HG03565 (cell line): ENCODE results near the gene MYO19.
"Not testable (repeated sequence)": the region's sequence is repeated elsewhere in the genome, so short reads cannot be mapped to it uniquely, and the experiment has no call there.

Experiments used
- ATAC-seq: cut with Tn5 transposase; IDR thresholded peaks from one replicate; pipeline ENCODE4 v1.9.1; 2021; ENCODE audit warnings: mild to moderate bottlenecking, moderate library complexity; ENCODE audit not compliant: unreplicated experiment

Gene MYO19

DNA sequence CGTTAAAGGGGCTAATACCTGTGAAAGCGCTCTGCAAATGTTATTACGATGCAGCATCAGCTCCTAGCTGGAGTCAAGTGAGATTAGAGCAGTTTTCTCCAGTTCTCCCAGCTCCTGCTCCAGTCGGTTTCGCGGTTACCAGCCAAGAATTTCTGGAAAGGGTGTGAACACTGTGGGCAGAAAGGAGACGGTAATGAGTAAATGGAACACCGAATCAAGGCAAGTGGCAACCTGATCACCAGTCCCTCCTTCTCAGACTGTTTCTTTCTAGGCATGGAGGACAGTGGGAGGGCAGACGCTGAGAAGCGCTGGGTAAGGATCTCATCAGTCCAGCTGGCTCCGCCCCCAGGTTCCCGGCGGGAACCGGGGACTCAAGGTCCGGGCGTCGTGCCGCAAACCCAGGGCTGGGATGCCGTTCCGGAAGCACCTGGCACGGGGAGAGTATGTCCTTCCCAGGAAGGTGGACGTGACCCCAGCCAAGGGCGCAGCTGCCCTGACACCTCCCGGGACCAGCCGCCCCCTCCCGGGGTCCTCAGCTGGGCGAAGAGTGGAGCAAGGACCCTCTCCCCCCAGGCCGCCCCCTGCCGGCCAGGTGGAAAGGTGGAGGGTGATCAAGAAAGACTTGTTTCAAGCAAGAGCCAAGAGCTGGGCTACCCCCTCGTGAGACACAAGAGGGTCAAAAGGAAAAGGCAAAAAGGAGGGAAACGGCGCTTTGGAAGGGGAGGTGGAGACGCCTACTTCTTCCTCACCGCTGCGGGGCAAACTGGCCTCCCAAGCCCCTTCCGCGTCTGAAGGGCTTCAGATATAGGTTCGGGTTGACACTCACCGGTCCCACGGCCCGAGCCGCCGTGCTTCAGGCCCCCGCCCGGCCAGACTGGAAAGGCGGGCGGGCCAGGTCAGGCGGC lies 481 bp downstream of the MYO19 start:
- ATAC-seq, result no peak

- no peak for ATAC-seq
Measured at GRCh38 chr17:36532435-36532975, 2.2 kb downstream of the MYO19 start.

DNA sequence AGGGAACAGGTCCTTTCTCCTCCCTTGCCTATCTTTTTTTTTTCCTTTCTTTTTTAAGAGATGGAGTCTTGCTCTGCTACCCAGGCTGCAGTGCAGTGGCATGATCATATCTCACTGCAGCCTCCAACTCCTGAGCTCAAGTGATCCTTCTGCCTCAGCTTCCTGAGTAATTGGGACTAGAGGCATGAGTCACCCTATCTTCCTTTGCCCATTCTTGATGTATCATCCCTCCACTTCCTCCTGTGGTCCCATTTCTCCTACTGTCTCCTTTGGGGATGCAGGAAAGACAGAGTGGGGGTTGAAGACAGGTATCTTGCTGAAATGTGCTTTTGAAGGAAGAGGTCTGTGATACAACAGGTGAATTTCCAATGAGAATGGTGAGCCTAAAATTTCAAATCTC lies 5.5 kb downstream of the MYO19 start:
- ATAC-seq, result no peak

- ATAC-seq, result no peak
Measured at GRCh38 chr17:36527621-36528250, 6.9 kb downstream of the MYO19 start.

DNA sequence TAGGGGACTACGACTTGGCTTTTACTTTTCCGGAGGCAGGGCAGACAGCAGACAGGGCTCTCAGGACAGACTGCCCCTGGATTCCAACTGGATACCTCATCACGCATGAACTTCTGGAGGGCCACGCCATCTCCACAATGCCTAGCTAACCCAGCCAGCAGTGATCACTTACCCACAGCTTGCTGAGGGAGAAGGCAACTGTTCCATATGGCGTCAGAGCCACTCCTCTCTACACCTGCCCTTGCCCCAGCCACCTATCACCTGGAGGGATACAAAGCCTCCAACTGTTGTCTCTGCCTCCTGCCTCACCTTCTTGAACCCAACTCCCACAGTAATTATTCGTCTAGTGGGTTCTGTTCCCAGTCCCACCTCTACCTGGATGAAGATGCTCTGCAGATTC lies 8.8 kb downstream of the MYO19 start:
- ATAC-seq, result no peak

GRCh38 chr17:36525113-36525512 lies 9.6 kb downstream of the MYO19 start:
- ATAC-seq, result no peak

GRCh38 chr17:36524428-36524876 lies 10.2 kb downstream of the MYO19 start:
- no peak for ATAC-seq

DNA sequence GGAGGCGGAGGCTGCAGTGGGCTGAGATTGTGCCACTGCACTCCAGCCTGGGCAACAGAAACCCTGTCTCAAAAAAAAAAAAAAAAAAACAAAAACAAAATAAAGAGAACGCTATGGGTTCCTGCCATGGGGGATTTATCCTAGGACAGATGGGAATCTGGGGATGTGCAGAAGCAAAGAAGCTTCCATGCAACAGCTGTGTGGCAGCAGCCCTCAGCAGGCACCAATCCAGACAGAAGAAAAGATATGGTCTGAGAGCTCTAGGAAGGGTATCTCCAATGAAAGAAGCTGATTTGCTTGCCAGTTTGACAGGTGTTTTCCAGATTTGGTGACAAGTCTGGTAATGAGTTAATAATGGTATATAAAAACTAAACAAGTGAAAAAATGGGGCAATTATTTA lies 11.6 kb downstream of the MYO19 start:
- no peak for ATAC-seq

GRCh38 chr17:36515837-36516236 lies 18.8 kb downstream of the MYO19 start:
- no peak for ATAC-seq

GRCh38 chr17:36514856-36515255 lies 19.8 kb downstream of the MYO19 start:
- no peak for ATAC-seq

DNA sequence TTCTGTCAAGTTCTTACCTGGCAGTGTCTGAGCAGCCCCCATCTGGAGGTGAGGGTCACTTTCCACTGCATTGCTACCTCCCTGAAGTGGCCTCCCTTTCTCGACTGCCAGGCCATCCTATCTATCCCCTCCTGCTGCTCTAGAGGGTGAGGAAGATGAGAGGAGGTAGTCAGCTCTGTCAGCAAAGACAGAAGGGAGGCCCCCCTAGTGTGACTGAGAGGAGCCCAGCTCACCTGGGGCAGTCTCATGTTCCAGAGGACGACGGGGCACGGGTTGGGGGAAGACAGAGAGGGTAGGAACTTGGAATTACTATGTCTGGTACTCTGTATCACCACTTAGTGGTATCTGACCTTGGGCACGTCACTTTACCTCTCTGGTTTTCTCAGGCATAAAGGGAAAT lies 22.0 kb downstream of the MYO19 start:
- no peak for ATAC-seq

DNA sequence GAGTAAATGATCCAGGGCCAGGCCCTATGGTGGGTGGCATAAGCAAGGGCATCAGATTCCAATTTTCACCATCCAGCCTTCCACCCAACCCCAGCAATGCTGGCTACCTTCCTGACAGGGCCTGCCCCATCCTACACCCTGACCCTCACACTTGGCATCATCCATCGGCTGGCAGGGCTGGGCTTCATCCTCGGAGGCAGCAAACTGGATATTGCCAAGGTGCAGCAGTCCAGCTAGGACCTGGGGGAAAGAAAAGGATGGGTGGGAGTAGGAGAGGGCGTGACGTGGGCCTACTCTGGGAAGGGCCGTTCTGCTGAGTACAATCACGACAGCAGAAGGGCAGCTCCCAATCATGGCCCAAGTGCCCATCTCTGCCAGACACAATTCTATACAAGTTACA lies 23.5 kb downstream of the MYO19 start:
- no peak for ATAC-seq

DNA sequence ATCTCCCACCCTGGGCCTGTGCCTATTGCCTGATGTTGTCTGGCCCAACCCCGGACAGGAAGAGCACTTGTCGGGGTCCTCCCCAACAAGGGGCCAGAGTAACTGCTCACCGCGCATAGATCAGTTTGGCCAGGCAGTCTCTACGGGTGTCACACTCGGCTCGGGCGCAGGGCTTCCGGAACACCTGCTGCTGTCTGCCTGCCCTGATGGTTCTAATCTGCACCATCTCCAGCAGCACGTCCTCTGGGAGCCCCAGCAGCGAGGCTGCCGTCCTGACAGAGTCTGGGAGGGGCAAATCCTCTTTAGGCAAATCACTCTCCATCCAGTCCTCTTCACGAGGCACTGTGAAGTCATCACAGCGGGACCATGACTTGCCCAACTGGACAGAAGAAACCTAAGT lies 24.0 kb downstream of the MYO19 start:
- ATAC-seq, result no peak

- no peak for ATAC-seq
Measured at GRCh38 chr17:36509272-36509985, 25.2 kb downstream of the MYO19 start.

GRCh38 chr17:36508439-36508838 lies 26.2 kb downstream of the MYO19 start:
- not testable (repeated sequence) for ATAC-seq

- ATAC-seq, result no peak
Measured at GRCh38 chr17:36507266-36507665, 27.4 kb downstream of the MYO19 start.

GRCh38 chr17:36506831-36507230 lies 27.8 kb downstream of the MYO19 start:
- ATAC-seq, result no peak

DNA sequence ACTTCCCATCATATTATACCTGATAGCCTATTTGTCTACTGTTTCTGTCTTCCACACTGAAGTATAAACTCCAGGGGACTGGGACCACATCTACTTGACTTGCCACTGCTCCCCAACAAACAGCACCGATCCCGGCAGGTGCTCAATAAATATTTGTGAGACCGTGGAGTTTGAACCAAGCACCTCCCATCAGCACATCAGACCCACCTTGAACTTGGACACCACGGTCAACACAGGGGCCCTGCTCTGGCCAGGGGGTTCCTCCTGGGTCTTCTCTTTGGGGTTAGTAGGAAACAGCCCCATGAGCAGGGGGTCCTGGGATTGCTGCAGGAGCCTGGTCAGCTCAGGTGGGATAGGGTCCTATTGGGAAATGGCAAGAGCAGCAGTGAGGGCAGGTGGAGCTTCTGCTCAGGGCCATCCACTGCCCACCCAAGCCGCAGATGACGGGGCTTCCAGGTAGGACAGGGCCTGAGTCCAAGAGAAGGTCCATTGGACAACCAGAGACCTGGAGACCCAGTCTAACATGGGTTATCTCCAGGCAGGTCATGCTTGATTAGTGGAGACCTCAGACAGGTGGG lies 28.3 kb downstream of the MYO19 start:
- ATAC-seq, result no peak

DNA sequence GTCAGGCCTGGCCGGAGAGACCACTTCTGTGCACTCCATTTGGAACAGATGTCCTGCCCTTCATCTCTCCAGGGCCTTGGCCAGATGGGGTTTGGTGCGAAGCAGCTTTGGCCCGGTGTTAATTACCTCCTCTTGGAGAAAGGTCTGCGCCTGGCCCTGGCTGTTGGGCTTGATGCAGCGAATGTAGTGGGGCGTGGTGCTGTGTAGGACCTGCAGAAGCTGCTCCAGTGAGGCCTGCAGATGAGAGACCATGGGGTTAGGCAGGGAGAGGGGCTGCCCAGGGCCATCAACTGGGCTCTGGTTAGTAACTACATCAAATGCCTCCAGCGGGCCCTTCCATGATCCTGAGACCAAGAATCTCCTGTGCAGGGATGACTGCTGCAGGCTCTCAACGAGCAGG lies 29.5 kb downstream of the MYO19 start:
- no peak for ATAC-seq

DNA sequence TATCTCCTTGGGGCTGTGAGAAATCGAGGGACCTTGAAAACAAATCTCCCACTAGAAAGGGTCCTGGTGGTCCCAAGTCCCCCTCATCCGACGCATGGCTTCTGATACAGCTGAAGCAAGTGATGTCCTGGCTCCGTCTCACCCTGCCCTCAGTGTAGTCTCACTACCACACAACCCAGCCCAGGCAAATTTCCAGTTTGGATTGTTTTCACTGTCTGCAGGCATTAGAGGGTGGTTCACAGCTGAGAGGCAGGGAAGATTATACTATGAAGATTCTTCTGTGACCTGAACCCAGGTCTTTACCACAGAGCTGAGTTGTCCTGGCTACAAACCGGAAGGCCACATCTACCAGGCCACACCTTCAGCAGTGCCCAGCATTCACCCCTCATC lies 30.5 kb downstream of the MYO19 start:
- ATAC-seq, result no peak
